Adrenal gland (tissue), 12 donors: ENCODE data around the gene PSMB11. TPM values are rescaled to one million over a fixed set of nuclear protein-coding genes. Genes with fewer than 3 reads are reported as not detected.

Experiments
- DNase-seq, 7 donors: peaks; one replicate each; pipeline ENCODE4 v3.0.0-alpha.2; 2019 to 2020
- H3K27ac ChIP-seq, 5 donors: fragments of 200-600 bp; sonication (generic) in 4 of 5; 1 replicate in 3 of 5; 2 replicates in 2 of 5; pipeline versions ENCODE4 v1.5.1 to v1.8.0; 2016 to 2020; ENCODE audit warnings: mild to moderate bottlenecking in 1 of 5
- H3K27me3 ChIP-seq: fragments of 200-600 bp; 2 replicates; pipeline ENCODE4 v1.8.0; 2021
- H3K36me3 ChIP-seq, 2 donors: fragments of 200-600 bp; replicated peaks in 1 of 2; 1 replicate in 1 of 2; 2 replicates in 1 of 2; pipeline versions ENCODE4 v1.5.1 to v1.8.0; 2018 to 2022
- H3K4me1 ChIP-seq, 2 donors: fragments of 200-600 bp; replicated peaks in 1 of 2; 1 replicate in 1 of 2; 2 replicates in 1 of 2; pipeline versions ENCODE4 v1.5.1 to v1.8.0; 2018 to 2021
- H3K4me3 ChIP-seq, 4 donors: fragments of 200-600 bp; sonication (generic) in 3 of 4; one replicate each; pipeline ENCODE4 v1.5.1; 2016 to 2018
- H3K9me3 ChIP-seq, 3 donors: fragments of 200-600 bp; sonication (generic) in 1 of 3; replicated peaks in 1 of 3; 1 replicate in 2 of 3; 2 replicates in 1 of 3; pipeline versions ENCODE4 v1.5.1 to v1.8.0; 2016 to 2021
- POLR2A ChIP-seq, 2 donors: fragments of 450-650 bp; IDR thresholded peaks; one replicate each; pipeline ENCODE4 v1.6.1; 2017; ENCODE audit warnings: antibody characterized with exemption in 2 of 2, mild to moderate bottlenecking in 2 of 2, moderate library complexity in 1 of 2
- WGBS, 4 donors: extraction: QIAGEN DNeasy Blood & Tissue Kit in 2 of 4; methylation state at CpG; one replicate each; pipeline versions ENCODE4 v1.1.5 to v1.1.7; 2013 to 2017; 5-methylcytosine and 5-hydroxymethylcytosine counted together
- intact Hi-C, 2 donors: fragments of 100-400 bp; cut with DNase I; formaldehyde crosslinking; loops; one replicate each; pipeline versions ENCODE4 v1.14.1 to v1.15.0; 2022 to 2023
- polyA plus RNA-seq, 3 donors: library from polyadenylated mRNA; stranded (reverse); fragments of 200-250 nt in 2 of 3; fragments of 350-450 nt in 1 of 3; fragmentation: Illumina TruSeq in 1 of 3; extraction: RNeasy Lipid Tissue Mini Kit (QIAGEN cat#74804) in 1 of 3; gene quantifications; one replicate each; pipeline ENCODE4 v1.2.3, GENCODE V29; 2013 to 2014
- total RNA-seq, 9 donors: library from RNA; depleted of rRNA in 4 of 9; stranded (reverse); fragments of >200 nt in 4 of 9; fragments of 120-200 nt in 1 of 9; fragmentation: NEBNext Ultra II Directional in 1 of 9; extraction: Animal tissue kit (Norgen Biotek cat#: 25700) in 1 of 9; gene quantifications; one replicate each; pipeline versions ENCODE4 v1.1.0 to v1.2.4, GENCODE V29; 2013 to 2023
- TF ChIP-seq, protein P1 (sequence below), 6 experiments: fragments of 450-650 bp in 4 of 6; fragments of 200-600 bp in 2 of 6; sonication (generic) in 1 of 6; IDR thresholded peaks; 1 replicate in 5 of 6; 2 replicates in 1 of 6; pipeline versions ENCODE4 v1.5.1 to v1.8.0; 2016 to 2021; ENCODE audit warnings: antibody characterized with exemption in 6 of 6, mild to moderate bottlenecking in 2 of 6, moderate library complexity in 1 of 6
- donor health status: healthy with polysubstance abuse.
- donor health status: Bipolar disorder and iron deficiency.
- donor health status: DM: yes; HTN: yes; CAD: no.
- donor health status: DM: no; HTN: no; CAD: no.
- donor health status: DM: no; HTN: no; CAD: no.
- donor health status: DM: yes; HTN: yes; CAD: no.

Gene PSMB11
- total and polyA plus RNA-seq, 12 donors: 0.17 TPM; not detected in 11

DNA sequence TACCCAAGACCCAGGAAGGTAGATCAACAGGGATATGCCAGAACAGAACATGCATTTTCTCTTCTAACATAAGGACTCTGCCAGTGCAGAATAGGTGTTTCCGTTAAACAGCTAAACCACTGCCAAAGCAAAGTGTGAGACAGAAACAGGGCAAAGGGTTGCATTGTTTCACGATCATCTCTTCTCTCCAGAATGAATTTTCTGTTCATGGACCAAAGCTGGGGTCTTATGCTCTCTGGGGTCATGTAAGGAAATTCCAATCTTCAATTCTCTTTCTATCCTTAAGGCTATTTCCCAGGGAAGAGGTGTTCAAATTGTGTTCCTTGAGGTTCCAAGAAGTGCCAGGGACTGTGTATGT lies 18.2 kb upstream of the PSMB11 start:
- no peaks in the 10 kb centered on the region for H3K9me3 ChIP-seq
- no peak overlapping the region for H3K4me3 ChIP-seq
- intact Hi-C loops: no loop called here
- no peaks in the 10 kb centered on the region for H3K27me3 ChIP-seq
- no peak overlapping the region for H3K27ac ChIP-seq
- WGBS, 4 donors: 95 to 97% (median 96%) methylated on average over 2 of the region's 2 CpGs
- no peak for DNase-seq
- TF ChIP-seq POLR2A (IDR thresholded peaks at IDR 0.05): no peak
- TF ChIP-seq, protein P1, sequence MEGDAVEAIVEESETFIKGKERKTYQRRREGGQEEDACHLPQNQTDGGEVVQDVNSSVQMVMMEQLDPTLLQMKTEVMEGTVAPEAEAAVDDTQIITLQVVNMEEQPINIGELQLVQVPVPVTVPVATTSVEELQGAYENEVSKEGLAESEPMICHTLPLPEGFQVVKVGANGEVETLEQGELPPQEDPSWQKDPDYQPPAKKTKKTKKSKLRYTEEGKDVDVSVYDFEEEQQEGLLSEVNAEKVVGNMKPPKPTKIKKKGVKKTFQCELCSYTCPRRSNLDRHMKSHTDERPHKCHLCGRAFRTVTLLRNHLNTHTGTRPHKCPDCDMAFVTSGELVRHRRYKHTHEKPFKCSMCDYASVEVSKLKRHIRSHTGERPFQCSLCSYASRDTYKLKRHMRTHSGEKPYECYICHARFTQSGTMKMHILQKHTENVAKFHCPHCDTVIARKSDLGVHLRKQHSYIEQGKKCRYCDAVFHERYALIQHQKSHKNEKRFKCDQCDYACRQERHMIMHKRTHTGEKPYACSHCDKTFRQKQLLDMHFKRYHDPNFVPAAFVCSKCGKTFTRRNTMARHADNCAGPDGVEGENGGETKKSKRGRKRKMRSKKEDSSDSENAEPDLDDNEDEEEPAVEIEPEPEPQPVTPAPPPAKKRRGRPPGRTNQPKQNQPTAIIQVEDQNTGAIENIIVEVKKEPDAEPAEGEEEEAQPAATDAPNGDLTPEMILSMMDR (IDR thresholded peaks at IDR 0.05): no peak
- H3K4me1 ChIP-seq: no peaks in the 10 kb centered on the region
- H3K36me3 ChIP-seq: peaks cover 0 to 28% of the 10 kb centered on the region in 2 donors

DNA sequence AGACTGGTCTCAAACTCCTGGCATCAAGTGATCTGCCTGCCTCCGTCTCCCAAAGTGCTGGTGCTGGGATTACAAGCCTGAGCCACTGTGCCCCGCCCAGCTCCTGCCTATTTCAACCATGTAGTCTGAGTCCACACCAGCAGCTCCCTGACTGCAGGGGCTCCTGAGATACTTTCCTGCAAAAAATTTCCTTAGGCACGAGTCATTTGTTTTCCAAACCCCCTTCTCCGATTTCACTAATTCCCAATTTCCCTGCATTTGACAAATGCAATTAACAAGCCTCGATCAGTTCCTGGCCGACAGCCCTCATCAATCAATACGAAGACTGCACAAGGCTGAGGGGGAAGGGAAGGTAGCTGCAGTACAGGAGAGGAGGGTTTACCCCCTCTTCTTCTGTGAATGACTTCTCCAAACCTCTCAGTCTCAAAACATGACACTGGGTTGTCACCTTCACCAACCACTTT lies 17.4 kb upstream of the PSMB11 start:
- Histone ChIP-seq H3K27me3 (no peaks in the 10 kb centered on the region), H3K9me3 (no peaks in the 10 kb centered on the region), H3K36me3 (peaks cover 0 to 31% of the 10 kb centered on the region in 2 donors), H3K4me3 (no peak overlapping the region), H3K27ac (no peak overlapping the region), H3K4me1 (no peaks in the 10 kb centered on the region)
- 68 to 78% (median 72%) methylated on average over 7 of the region's 7 CpGs for WGBS, 4 donors
- TF ChIP-seq, protein P1 (IDR thresholded peaks at IDR 0.05): no peak
- no peak for TF ChIP-seq POLR2A (IDR thresholded peaks at IDR 0.05)
- DNase-seq: no peak
- intact Hi-C loops: no loop called here

DNA sequence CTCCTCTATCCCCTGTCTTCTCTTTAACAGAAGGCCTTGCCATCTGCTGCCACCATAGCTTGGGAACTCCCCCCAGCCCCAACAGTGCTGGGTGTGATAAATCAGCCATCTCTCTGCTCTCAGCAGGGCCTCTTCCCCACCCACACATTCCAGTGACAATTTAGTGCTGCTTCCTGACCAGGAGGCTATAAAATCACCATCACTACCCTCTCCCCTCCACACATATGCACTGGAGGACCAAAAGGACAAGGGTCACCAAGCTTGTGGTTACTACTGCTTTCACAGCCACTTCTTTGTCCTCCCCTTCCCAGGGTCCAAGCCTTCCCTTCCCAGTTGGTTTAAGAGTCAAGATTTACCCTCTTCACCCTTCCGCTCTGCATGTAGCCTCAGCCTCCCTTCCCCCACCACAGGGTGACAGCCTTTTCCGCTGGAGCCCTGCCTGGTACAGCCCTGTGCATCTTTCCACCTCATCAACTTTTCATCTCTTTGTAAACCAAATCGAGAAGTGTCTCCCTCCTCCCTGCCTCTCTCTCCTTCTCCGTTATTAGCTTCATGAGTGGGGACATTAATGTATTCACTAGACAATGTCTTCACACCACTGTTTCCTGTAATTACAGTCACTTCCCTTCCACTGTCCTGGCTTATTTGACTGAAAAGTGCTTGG lies 16.7 kb upstream of the PSMB11 start:
- Histone ChIP-seq H3K4me3 (no peak overlapping the region), H3K9me3 (no peaks in the 10 kb centered on the region), H3K27me3 (no peaks in the 10 kb centered on the region), H3K27ac (no peak overlapping the region), H3K36me3 (peaks cover 0 to 33% of the 10 kb centered on the region in 2 donors), H3K4me1 (no peaks in the 10 kb centered on the region)
- no peak for TF ChIP-seq POLR2A (IDR thresholded peaks at IDR 0.05)
- TF ChIP-seq, protein P1 (IDR thresholded peaks at IDR 0.05): no peak
- 69 to 86% (median 78%) methylated on average over 4 of the region's 4 CpGs for WGBS, 4 donors
- intact Hi-C loops: no loop called here
- no peak for DNase-seq

DNA sequence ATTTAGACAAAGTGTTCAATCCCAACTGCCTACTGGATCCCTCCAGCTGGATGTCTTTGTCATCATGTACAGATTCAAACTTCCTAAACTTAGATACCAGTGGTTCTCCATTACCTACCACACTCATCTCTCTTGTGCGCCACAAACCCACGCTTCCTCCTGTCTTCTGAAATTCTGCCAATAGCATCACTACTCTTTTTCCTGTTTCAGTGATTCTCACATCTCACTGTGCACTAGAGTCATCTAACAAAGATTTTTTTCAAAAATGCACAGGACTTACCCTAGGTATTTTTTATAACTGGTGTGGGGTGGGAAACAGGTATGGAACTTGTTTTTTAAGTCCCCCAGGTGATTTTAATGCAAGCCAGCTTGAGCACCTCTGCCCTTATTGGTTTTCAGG lies 13.2 kb upstream of the PSMB11 start:
- TF ChIP-seq, protein P1 (IDR thresholded peaks at IDR 0.05): no peak
- TF ChIP-seq POLR2A (IDR thresholded peaks at IDR 0.05): no peak
- H3K36me3 ChIP-seq: peaks cover 0 to 65% of the 10 kb centered on the region in 2 donors
- intact Hi-C loops: no loop called here
- H3K9me3 ChIP-seq: no peaks in the 10 kb centered on the region
- H3K27ac ChIP-seq: no peak overlapping the region
- no peaks in the 10 kb centered on the region for H3K27me3 ChIP-seq
- no peak for DNase-seq
- no peak overlapping the region for H3K4me3 ChIP-seq
- peaks cover 5 to 8% of the 10 kb centered on the region in 2 donors for H3K4me1 ChIP-seq
- 74 to 81% (median 77%) methylated on average over 2 of the region's 2 CpGs for WGBS, 4 donors
